ENCODE data around the gene VPS13D. TPM values are rescaled to one million over a fixed set of nuclear protein-coding genes. Genes with fewer than 3 reads are reported as not detected.
"Not testable (repeated sequence)": the region's sequence is repeated elsewhere in the genome, so short reads cannot be mapped to it uniquely, and the experiment has no call there.

The VPS13D gene
- total RNA-seq, 1 donor = 52.4 TPM

DNA sequence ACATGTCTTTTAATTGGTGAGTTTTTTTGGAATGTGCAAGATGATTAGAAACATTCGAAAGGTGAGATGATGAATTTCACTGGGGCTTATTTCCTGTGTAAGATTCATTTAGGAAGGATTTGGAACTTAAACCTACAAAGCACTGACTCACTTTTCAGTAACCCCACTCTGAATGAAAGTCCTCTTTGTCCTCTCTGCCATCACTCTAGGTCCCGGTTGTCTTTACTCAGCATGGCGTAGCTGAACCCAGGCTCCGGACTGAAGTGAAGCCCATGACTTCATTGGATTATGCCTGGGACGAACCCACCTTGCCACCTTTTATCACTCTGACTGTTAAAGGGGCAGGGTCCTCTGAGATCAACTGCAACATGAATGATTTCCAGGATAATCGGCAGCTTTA is 139.4 kb downstream of the VPS13D start:
- no peaks in the 10 kb centered on the region for H3K4me1 ChIP-seq (ENCODE audit: insufficient read depth, low read length)
- H3K27me3 ChIP-seq (ENCODE audit: insufficient read depth, low read length) = no peaks in the 10 kb centered on the region
- no peak overlapping the region for H3K4me3 ChIP-seq (ENCODE audit: low read length)
- no peaks in the 10 kb centered on the region for H3K9me3 ChIP-seq (ENCODE audit: low read depth, low read length)

DNA sequence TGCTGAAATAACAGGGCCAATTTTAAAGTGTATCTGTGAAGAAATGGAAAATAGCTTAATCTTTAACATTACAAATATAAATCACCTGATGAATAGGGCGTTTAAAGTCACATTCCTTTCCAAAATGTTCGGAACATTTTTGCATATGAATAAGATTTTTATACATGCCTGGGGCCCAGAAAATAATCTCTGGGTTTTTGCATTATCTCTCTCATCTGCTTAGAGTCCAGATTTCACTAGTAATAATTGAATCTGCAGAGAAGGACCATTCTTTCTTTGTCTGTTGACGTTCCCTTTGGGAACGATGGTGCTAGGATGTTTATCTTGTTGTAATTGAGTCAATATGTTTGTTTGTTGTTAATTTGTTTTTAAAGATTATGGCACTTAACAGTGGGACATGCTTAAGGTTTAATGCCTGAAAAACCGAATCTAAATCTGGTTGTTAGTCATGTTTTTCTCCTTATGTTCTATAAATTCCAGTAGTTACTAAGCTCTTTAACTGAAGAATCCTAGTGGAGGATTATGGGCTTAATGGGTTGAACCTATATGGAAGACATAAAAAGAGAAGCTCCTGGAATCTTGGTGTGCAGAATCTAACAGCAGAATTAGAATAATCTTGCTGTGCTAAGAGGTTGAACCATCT is 140.6 kb downstream of the VPS13D start:
- H3K9me3 ChIP-seq (ENCODE audit: low read depth, low read length) = no peaks in the 10 kb centered on the region
- H3K4me3 ChIP-seq (ENCODE audit: low read length) = no peak overlapping the region
- H3K4me1 ChIP-seq (ENCODE audit: insufficient read depth, low read length) = peaks cover 2% of the 10 kb centered on the region
- H3K27me3 ChIP-seq (ENCODE audit: insufficient read depth, low read length) = no peaks in the 10 kb centered on the region

DNA sequence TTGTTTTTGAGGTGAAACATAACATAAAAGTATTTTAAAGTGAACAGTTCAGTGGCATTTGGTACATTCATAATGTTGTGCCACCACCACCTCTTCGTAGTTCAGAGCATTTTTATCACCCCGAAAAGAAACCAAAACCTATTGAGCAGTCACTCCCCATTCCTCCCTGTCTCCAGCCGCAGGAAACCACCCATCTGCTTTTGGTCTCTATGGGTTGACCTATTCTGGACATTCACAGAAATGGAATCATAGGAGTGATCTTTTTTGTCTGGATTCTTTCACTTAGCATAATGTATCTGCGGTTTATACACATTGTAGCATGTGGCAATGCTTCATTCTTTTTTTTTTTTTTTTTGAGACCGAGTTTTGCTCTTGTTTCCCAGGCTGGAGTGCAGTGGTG is 141.2 kb downstream of the VPS13D start:
- peaks cover 7% of the 10 kb centered on the region for H3K4me1 ChIP-seq (ENCODE audit: insufficient read depth, low read length)
- no peak overlapping the region for H3K4me3 ChIP-seq (ENCODE audit: low read length)
- no peaks in the 10 kb centered on the region for H3K9me3 ChIP-seq (ENCODE audit: low read depth, low read length)
- no peaks in the 10 kb centered on the region for H3K27me3 ChIP-seq (ENCODE audit: insufficient read depth, low read length)

DNA sequence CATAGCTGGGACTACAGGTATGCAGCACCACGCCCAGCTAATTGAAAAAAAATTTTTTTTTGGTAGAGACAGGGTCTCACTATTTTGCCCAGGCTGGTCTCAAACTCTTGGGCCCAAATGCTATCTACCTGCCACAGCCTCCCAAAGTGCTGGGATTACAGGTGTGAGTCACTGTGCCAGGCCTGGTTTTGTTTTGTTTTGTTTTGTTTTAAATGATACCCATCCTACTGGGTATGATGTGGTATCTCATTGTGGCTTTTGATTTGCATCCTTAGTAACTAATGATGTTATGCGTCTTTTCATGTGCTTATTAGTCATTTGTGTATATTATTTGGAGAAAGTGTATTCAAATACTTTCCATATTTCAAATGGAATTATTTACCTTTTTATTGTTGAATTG is 142.3 kb downstream of the VPS13D start:
- no peaks in the 10 kb centered on the region for H3K27me3 ChIP-seq (ENCODE audit: insufficient read depth, low read length)
- H3K9me3 ChIP-seq (ENCODE audit: low read depth, low read length) = no peaks in the 10 kb centered on the region
- peaks cover 18% of the 10 kb centered on the region for H3K4me1 ChIP-seq (ENCODE audit: insufficient read depth, low read length)
- H3K4me3 ChIP-seq (ENCODE audit: low read length) = no peak overlapping the region

DNA sequence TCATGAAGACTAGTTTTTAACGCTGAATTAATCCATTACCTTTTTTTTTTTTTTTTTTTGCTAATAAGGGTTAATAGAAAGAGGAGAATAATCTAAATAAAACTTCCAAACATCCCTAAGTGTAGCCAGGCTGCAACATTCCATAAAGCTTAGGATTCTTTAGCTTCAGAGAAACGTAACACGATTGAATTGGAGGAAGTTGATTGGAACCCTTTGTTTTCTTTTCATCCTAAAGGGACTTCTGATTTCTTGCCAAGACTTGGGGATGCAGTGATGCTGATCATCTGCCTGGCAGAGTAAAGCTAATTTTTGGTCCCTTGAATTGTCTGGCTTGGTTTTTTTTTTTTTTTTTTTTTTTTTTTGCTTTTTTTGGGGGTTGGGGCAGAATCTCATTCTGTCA is 142.9 kb downstream of the VPS13D start:
- no peak overlapping the region for H3K4me3 ChIP-seq (ENCODE audit: low read length)
- no peaks in the 10 kb centered on the region for H3K27me3 ChIP-seq (ENCODE audit: insufficient read depth, low read length)
- H3K4me1 ChIP-seq (ENCODE audit: insufficient read depth, low read length) = peaks cover 20% of the 10 kb centered on the region
- no peaks in the 10 kb centered on the region for H3K9me3 ChIP-seq (ENCODE audit: low read depth, low read length)

DNA sequence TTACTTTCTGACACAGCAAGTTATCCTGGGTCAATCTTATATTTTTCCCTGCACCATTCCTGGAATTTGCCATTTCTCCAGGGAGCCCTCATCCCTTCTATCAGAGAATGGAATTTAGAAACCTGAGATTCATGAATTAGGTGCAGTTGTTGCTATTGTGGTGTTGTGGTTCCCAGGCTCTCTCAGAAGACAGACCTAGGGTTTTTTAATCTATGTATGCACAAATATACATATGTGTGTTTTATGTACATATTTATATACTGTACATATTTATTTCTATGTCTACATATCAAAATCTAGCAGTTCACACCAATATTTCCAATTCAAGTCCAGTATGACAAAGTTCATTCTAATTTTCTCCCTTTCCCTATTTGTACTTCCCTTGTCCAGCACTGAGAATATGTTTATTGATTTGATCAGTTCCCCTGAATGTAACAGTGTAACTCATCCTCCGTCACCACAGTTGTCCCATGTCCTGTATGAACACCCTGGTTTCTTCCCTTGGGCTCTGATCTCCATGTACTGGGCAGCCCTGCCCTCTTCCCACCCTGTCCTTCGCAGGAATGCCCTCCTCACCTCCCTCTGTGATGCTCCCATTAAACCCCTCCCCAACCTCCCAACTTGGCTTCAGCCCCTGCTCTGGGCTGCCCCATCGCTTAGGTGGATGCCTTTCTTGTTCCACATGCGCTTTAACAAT is 145.5 kb downstream of the VPS13D start:
- Histone ChIP-seq H3K4me1 (ENCODE audit: insufficient read depth, low read length) (peaks cover 22% of the 10 kb centered on the region), H3K9me3 (ENCODE audit: low read depth, low read length) (no peaks in the 10 kb centered on the region), H3K27me3 (ENCODE audit: insufficient read depth, low read length) (no peaks in the 10 kb centered on the region), H3K4me3 (ENCODE audit: low read length) (no peak overlapping the region)

DNA sequence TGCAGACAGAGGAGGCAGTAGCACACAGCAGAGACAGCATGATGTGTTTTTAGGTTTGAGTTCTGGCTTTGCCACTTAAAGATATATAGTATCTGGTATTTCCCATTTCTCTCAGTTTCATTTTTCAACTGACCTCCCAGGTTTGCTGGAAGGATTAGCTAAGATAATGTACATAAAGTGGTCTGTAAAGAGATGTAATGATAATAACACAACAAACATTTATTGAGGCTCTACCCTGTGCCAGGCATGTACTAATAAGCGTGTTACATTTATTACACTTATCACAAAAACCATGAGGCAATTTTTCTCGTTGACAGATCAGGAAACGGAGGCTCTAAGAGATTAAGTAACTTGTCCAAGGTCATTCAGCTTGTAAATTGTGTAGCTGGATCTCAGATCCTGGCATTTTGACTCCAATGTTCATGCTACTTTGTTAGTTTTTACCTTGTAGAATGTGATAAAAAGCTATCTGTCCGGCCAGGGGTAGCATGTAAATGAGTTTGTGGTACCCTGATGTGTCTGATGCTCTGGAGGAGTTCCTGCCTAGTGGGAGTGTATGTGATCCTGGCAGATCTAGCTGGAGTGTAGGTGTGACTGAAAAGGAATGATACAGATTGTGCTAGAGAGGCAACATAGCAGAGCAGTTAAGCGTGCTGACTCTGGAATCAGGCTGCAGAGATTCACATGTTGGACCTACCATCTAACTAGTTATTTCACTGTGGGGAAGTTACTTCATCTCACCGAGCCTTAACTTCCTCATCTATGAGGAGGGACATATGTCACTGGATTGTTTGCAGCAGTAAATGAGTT is 146.6 kb downstream of the VPS13D start:
- no peaks in the 10 kb centered on the region for H3K27me3 ChIP-seq (ENCODE audit: insufficient read depth, low read length)
- H3K4me1 ChIP-seq (ENCODE audit: insufficient read depth, low read length) = peaks cover 31% of the 10 kb centered on the region
- H3K4me3 ChIP-seq (ENCODE audit: low read length) = no peak overlapping the region
- no peaks in the 10 kb centered on the region for H3K9me3 ChIP-seq (ENCODE audit: low read depth, low read length)

DNA sequence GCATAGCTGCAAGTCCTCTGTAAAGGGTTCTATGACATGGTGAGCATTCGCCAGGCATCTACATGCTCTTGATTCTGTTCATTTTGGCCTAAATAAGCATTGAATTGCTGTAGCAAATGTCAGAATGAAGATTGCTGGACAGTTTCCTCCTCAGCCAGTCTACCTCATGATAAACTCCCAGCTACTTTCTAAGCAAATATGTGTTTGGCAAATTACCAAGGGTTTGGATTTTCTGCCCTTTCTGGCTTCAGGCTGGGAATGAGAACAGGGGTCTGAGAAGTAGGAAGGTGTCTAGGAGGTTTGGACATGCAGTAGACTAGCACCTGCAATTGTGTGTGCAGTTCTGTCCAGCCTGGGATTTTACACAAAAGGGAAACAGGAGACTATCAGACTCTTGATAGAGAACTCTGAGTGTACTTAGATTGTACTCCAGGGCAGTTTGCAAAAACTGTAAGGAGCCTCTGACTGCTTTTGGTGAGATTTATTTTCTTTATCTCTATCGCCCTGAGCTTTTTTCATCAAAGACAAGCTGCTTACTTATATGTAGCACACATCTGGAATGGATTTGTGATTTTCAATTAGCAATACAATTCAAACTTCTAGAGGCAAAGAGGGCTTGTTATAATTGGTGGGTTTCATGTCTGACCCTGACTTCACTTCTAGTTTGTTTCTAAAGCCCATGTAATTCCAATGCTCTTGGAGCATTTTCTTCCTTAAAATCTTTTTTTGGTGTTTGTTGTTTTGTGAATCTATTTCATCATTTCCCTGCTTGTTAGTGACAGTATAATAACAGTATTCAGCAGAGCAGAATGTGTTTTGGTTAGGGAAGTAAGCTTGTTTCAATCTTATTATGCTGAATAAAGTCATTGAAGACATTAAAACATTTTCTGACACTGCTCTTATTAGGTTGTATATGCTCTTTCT is 150.8 kb downstream of the VPS13D start:
- Histone ChIP-seq H3K27me3 (ENCODE audit: insufficient read depth, low read length) (no peaks in the 10 kb centered on the region), H3K4me3 (ENCODE audit: low read length) (no peak overlapping the region), H3K9me3 (ENCODE audit: low read depth, low read length) (no peaks in the 10 kb centered on the region), H3K4me1 (ENCODE audit: insufficient read depth, low read length) (peaks cover 45% of the 10 kb centered on the region)

DNA sequence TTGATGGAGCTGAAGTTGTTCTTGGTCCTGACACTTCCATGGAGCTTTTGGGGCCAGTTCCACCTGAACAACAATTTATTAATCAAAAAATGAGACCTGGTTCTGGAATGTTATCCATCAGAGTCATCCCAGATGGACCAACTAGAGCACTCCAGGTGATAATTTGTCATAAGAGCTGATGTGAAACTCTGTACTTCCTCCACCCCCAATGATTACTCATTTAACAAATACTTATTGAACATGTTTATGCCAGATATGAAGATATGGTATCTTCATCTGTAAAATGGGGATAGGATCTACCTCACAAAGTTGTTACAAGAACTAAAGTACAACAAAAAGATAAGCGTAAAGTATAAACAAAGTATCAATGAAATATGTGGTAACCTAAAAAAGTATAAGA is 153.2 kb downstream of the VPS13D start:
- H3K9me3 ChIP-seq (ENCODE audit: low read depth, low read length) = peaks cover 18% of the 10 kb centered on the region
- no peaks in the 10 kb centered on the region for H3K27me3 ChIP-seq (ENCODE audit: insufficient read depth, low read length)
- H3K4me3 ChIP-seq (ENCODE audit: low read length) = no peak overlapping the region
- peaks cover 28% of the 10 kb centered on the region for H3K4me1 ChIP-seq (ENCODE audit: insufficient read depth, low read length)

DNA sequence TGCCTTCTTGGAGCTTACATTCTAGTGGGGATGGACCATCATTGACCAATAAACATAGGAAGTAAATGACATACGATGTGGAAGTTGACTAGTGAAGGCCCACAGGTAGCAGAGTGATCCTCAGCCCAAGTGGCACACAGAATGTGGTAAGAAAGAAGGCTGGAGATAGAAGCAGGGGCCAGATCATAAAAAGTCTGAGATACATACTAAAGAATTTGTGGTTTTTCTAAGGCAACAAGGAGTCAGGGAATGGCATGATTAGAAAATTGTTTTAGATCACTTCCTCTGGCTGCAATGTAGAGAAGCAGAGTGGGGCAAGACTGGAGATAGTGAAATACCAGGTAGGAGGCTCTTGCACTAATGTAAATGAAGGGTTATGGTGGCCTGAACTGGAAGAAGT is 154.0 kb downstream of the VPS13D start:
- H3K4me1 ChIP-seq (ENCODE audit: insufficient read depth, low read length) = peaks cover 28% of the 10 kb centered on the region
- H3K9me3 ChIP-seq (ENCODE audit: low read depth, low read length) = peaks cover 18% of the 10 kb centered on the region
- no peaks in the 10 kb centered on the region for H3K27me3 ChIP-seq (ENCODE audit: insufficient read depth, low read length)
- no peak overlapping the region for H3K4me3 ChIP-seq (ENCODE audit: low read length)

DNA sequence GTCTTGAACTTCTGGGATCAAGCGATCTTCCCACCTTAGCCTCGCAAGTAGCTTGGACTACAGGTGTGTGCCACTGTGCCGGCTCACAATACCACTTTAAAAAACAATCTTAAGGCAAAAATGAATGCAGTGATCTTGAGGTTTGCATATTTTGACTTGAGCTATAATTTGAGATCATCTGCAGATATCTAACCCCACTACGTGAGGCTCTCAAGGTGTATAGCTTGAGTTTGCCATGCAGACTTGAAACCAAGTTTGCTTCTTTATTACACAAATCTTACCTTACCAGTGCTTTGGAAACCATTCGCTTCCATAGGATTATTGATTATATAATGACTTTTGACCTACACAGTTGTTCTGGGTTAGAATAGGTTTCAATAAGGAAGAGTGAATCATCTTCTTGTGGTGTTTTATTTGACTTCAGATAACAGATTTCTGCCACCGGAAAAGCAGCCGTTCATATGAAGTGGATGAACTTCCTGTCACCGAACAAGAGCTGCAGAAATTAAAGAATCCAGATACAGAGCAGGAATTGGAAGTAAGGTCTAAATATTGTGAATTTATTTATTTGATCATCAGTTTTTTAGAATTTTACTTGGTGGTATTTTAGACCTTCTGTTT is 155.1 kb downstream of the VPS13D start:
- Histone ChIP-seq H3K9me3 (ENCODE audit: low read depth, low read length) (peaks cover 18% of the 10 kb centered on the region), H3K4me3 (ENCODE audit: low read length) (no peak overlapping the region), H3K27me3 (ENCODE audit: insufficient read depth, low read length) (no peaks in the 10 kb centered on the region), H3K4me1 (ENCODE audit: insufficient read depth, low read length) (peaks cover 28% of the 10 kb centered on the region)

DNA sequence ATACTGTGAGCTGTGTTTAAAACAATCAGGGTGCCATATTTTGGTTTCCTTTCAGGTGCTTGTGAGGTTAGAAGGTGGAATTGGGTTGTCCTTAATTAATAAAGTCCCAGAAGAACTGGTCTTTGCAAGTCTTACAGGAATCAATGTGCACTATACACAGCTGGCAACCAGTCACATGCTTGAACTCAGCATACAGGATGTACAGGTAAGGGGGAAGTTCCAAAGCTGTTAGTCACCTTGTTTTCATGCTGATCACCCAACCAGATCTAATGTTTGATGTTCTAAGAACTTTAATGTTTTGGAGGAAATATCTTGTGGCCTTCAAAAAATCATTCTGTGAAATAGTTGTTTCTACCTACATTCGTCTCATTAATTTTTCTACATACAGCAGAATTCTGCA is 156.3 kb downstream of the VPS13D start:
- Histone ChIP-seq H3K27me3 (ENCODE audit: insufficient read depth, low read length) (no peaks in the 10 kb centered on the region), H3K4me3 (ENCODE audit: low read length) (no peak overlapping the region), H3K4me1 (ENCODE audit: insufficient read depth, low read length) (peaks cover 21% of the 10 kb centered on the region), H3K9me3 (ENCODE audit: low read depth, low read length) (peaks cover 18% of the 10 kb centered on the region)

DNA sequence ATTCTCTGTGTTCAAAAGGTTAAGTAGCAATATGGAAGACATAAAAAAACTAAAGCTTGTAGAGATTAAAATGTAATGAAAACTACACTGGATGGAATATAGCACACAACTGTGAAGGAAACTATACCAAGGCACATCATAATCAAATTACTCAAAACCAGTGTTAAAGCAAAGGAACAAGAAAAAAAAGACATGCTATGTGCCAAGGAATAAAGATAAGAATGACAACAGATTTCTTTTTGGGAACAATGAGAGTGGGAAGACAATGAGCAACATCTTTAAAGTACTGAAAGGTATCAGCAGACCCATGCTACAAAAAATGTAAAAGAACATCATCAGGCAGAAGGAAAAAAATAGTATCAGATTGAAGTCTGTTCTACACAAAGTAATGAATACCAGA is 157.8 kb downstream of the VPS13D start:
- no peak overlapping the region for H3K4me3 ChIP-seq (ENCODE audit: low read length)
- peaks cover 15% of the 10 kb centered on the region for H3K4me1 ChIP-seq (ENCODE audit: insufficient read depth, low read length)
- H3K27me3 ChIP-seq (ENCODE audit: insufficient read depth, low read length) = no peaks in the 10 kb centered on the region
- H3K9me3 ChIP-seq (ENCODE audit: low read depth, low read length) = peaks cover 18% of the 10 kb centered on the region

DNA sequence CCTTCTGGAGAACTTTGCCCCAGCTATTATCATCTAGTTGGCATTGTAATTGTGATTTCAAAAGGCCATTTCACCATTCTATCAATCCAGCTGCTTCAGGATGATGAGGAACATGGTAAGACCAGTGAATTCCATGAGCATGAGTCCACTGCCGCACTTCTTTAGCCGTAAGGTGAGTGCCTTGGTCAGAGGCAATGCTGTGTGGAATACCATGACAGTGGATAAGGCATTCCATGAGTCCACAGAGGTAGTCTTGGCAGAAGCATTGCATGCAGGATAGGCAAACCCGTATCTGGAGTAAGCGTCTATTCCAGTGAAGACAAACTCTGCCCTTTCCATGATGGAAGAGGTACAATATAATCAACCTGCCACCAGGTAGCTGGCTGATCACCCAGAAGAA is 160.5 kb downstream of the VPS13D start:
- H3K9me3 ChIP-seq (ENCODE audit: low read depth, low read length) = peaks cover 18% of the 10 kb centered on the region
- not testable (repeated sequence) for H3K27me3 ChIP-seq (ENCODE audit: insufficient read depth, low read length); H3K4me3 ChIP-seq (ENCODE audit: low read length); H3K4me1 ChIP-seq (ENCODE audit: insufficient read depth, low read length)

Measured in mononuclear cell (primary cell).